ENCODE results near the gene DSTN. TPM values are rescaled to one million over a fixed set of nuclear protein-coding genes. Genes with fewer than 3 reads are reported as not detected.

Gene DSTN
- total RNA-seq, 1 donor from 2014 or later: 326 TPM

GRCh38 chr20:17637413-17637780 lies 67.5 kb downstream of the DSTN start:
- Histone ChIP-seq H3K27me3 (no peaks in the 10 kb centered on the region), H3K4me1 (peaks cover 58% of the 10 kb centered on the region), H3K27ac (peak overlapping the region; percentile 62), H3K36me3 (peaks cover 0 to 45% of the 10 kb centered on the region in 2 donors), H3K9me3 (no peaks in the 10 kb centered on the region), H3K4me3 (no peak overlapping the region)
- intact Hi-C loops (cut with DNase I): no loop called here
- no peak for DNase-seq (ENCODE audit: extremely low spot score in 2 of 2)
- TF ChIP-seq POLR2AphosphoS5 (IDR thresholded peaks at IDR 0.05; ENCODE audit: insufficient read depth in 1 of 2, low read depth in 1 of 2) (no peak), POLR2A (IDR thresholded peaks at IDR 0.05) (no peak), CTCF (IDR thresholded peaks at IDR 0.05) (no peak)

GRCh38 chr20:17637985-17638640 lies 68.2 kb downstream of the DSTN start:
- Histone ChIP-seq H3K27me3 (no peaks in the 10 kb centered on the region), H3K36me3 (peaks cover 0 to 40% of the 10 kb centered on the region in 2 donors), H3K9me3 (no peaks in the 10 kb centered on the region), H3K4me3 (no peak overlapping the region), H3K27ac (no peak overlapping the region), H3K4me1 (peaks cover 58% of the 10 kb centered on the region)
- no peak for DNase-seq (ENCODE audit: extremely low spot score in 2 of 2)
- intact Hi-C loops (cut with DNase I): no loop called here
- TF ChIP-seq POLR2AphosphoS5 (IDR thresholded peaks at IDR 0.05; ENCODE audit: insufficient read depth in 1 of 2, low read depth in 1 of 2) (no peak), POLR2A (IDR thresholded peaks at IDR 0.05) (no peak), CTCF (IDR thresholded peaks at IDR 0.05) (no peak)

- TF ChIP-seq POLR2AphosphoS5 (IDR thresholded peaks at IDR 0.05; ENCODE audit: insufficient read depth in 1 of 2, low read depth in 1 of 2): no peak
- TF ChIP-seq CTCF (IDR thresholded peaks at IDR 0.05): no peak
- no peak for TF ChIP-seq POLR2A (IDR thresholded peaks at IDR 0.05)
- Histone ChIP-seq H3K9me3 (no peaks in the 10 kb centered on the region), H3K27ac (no peak overlapping the region), H3K4me1 (peaks cover 58% of the 10 kb centered on the region), H3K36me3 (peaks cover 0 to 32% of the 10 kb centered on the region in 2 donors), H3K4me3 (no peak overlapping the region), H3K27me3 (no peaks in the 10 kb centered on the region)
- DNase-seq (ENCODE audit: extremely low spot score in 2 of 2): no peak
- intact Hi-C loops (cut with DNase I): no loop called here
These were observed 69.0 kb downstream of the DSTN start for GRCh38 chr20:17638835-17639407.

GRCh38 chr20:17640146-17640874 lies 70.4 kb downstream of the DSTN start:
- H3K36me3 ChIP-seq: peaks cover 0 to 26% of the 10 kb centered on the region in 2 donors
- peaks cover 49% of the 10 kb centered on the region for H3K4me1 ChIP-seq
- H3K4me3 ChIP-seq: no peak overlapping the region
- H3K27me3 ChIP-seq: no peaks in the 10 kb centered on the region
- no peaks in the 10 kb centered on the region for H3K9me3 ChIP-seq
- H3K27ac ChIP-seq: no peak overlapping the region
- intact Hi-C loops (cut with DNase I): no loop called here
- no peak for DNase-seq (ENCODE audit: extremely low spot score in 2 of 2)
- no peak for TF ChIP-seq POLR2AphosphoS5 (IDR thresholded peaks at IDR 0.05; ENCODE audit: insufficient read depth in 1 of 2, low read depth in 1 of 2)
- no peak for TF ChIP-seq POLR2A (IDR thresholded peaks at IDR 0.05)
- TF ChIP-seq CTCF (IDR thresholded peaks at IDR 0.05): no peak
